HS-5 (cell line): ENCODE data around the gene SCIMP.
"Not testable (repeated sequence)": the region's sequence is repeated elsewhere in the genome, so short reads cannot be mapped to it uniquely, and the experiment has no call there.

Experiments used
- DNase-seq: peaks from one replicate; pipeline ENCODE4 v3.0.0-alpha.2; 2012; ENCODE audit warnings: low read depth

Gene SCIMP

GRCh38 chr17:5184288-5184687 is 50.4 kb downstream of the SCIMP start:
- DNase-seq, result no peak

GRCh38 chr17:5183410-5183793 is 51.3 kb downstream of the SCIMP start:
- no peak for DNase-seq

- no peak for DNase-seq
These were observed 51.9 kb downstream of the SCIMP start for GRCh38 chr17:5182597-5183409.

- no peak for DNase-seq
These were observed 53.0 kb downstream of the SCIMP start for GRCh38 chr17:5181509-5182305.

GRCh38 chr17:5179003-5179402 is 55.7 kb downstream of the SCIMP start:
- DNase-seq, result no peak

GRCh38 chr17:5175027-5175426 is 59.6 kb downstream of the SCIMP start:
- not testable (repeated sequence) for DNase-seq

GRCh38 chr17:5165791-5166564 is 68.7 kb downstream of the SCIMP start:
- peak; percentile 29 for DNase-seq

GRCh38 chr17:5164436-5164835 is 70.2 kb downstream of the SCIMP start:
- no peak for DNase-seq

- DNase-seq, result not testable (repeated sequence)
These were observed 72.9 kb downstream of the SCIMP start for GRCh38 chr17:5161793-5162192.

- not testable (repeated sequence) for DNase-seq
These were observed 74.0 kb downstream of the SCIMP start for GRCh38 chr17:5160702-5161101.
